HAP-1 (cell line): ENCODE results near the gene TCERG1L.
"Not testable (repeated sequence)": the region's sequence is repeated elsewhere in the genome, so short reads cannot be mapped to it uniquely, and the experiment has no call there.

Experiments
- DNase-seq, 2 experiments: peaks; one replicate each; pipeline ENCODE4 v3.0.0-alpha.2; 2016 to 2020; ENCODE audit warnings: low spot score in 2 of 2
- H3K27me3 ChIP-seq: fragments of 250-450 bp; sonication (Bioruptor Pico); 2 replicates; pipeline ENCODE4 v1.5.1; 2020; ENCODE audit warnings: low read depth, mild to moderate bottlenecking, moderate library complexity
- H3K36me3 ChIP-seq: fragments of 250-450 bp; sonication (Bioruptor Pico); replicated peaks from 2 replicates; pipeline ENCODE4 v1.5.1; 2020; ENCODE audit warnings: mild to moderate bottlenecking
- H3K4me1 ChIP-seq: fragments of 250-450 bp; sonication (Bioruptor Pico); 2 replicates; pipeline ENCODE4 v1.5.1; 2020; ENCODE audit warnings: mild to moderate bottlenecking
- H3K4me3 ChIP-seq: fragments of 250-450 bp; sonication (Bioruptor Pico); 2 replicates; pipeline ENCODE4 v1.5.1; 2020; ENCODE audit warnings: mild to moderate bottlenecking, moderate library complexity
- H3K9me3 ChIP-seq: fragments of 250-450 bp; sonication (Bioruptor Pico); 2 replicates; pipeline ENCODE4 v1.5.1; 2020; ENCODE audit warnings: mild to moderate bottlenecking, moderate library complexity
- in situ Hi-C: fragments of 300-500 bp; cut with MboI; formaldehyde crosslinking; loops from 3 replicates; pipeline ENCODE4 v1.14.3; 2020; ENCODE audit warnings: low sequenced_read_pairs, inconsistent platforms, mixed read lengths

TCERG1L gene

GRCh38 chr10:131110241-131110783 lies 201.2 kb downstream of the TCERG1L start:
- in situ Hi-C loops, result no loop called here
- H3K9me3 ChIP-seq, result no peaks in the 10 kb centered on the region
- H3K36me3 ChIP-seq, result no peaks in the 10 kb centered on the region
- no peaks in the 10 kb centered on the region for H3K4me1 ChIP-seq
- no peak overlapping the region for H3K4me3 ChIP-seq
- no peak for DNase-seq
- H3K27me3 ChIP-seq, result no peaks in the 10 kb centered on the region

GRCh38 chr10:131109726-131110125 lies 201.8 kb downstream of the TCERG1L start:
- Histone ChIP-seq H3K4me3 (no peak overlapping the region), H3K36me3 (no peaks in the 10 kb centered on the region), H3K9me3 (no peaks in the 10 kb centered on the region), H3K4me1 (no peaks in the 10 kb centered on the region), H3K27me3 (no peaks in the 10 kb centered on the region)
- in situ Hi-C loops, result no loop called here
- no peak for DNase-seq

- Histone ChIP-seq H3K4me3 (no peak overlapping the region), H3K36me3 (no peaks in the 10 kb centered on the region), H3K27me3 (no peaks in the 10 kb centered on the region), H3K4me1 (no peaks in the 10 kb centered on the region), H3K9me3 (no peaks in the 10 kb centered on the region)
- in situ Hi-C loops, result no loop called here
- DNase-seq, result no peak
These were observed 202.2 kb downstream of the TCERG1L start for GRCh38 chr10:131109291-131109690.

- in situ Hi-C loops, result no loop called here
- Histone ChIP-seq H3K4me3 (no peak overlapping the region), H3K27me3 (no peaks in the 10 kb centered on the region), H3K4me1 (no peaks in the 10 kb centered on the region), H3K36me3 (no peaks in the 10 kb centered on the region), H3K9me3 (no peaks in the 10 kb centered on the region)
- DNase-seq, result no peak
These were observed 203.6 kb downstream of the TCERG1L start for GRCh38 chr10:131107970-131108369.

GRCh38 chr10:131102676-131103075 lies 208.8 kb downstream of the TCERG1L start:
- Histone ChIP-seq H3K27me3 (no peaks in the 10 kb centered on the region), H3K4me3 (no peak overlapping the region), H3K9me3 (no peaks in the 10 kb centered on the region), H3K4me1 (no peaks in the 10 kb centered on the region), H3K36me3 (no peaks in the 10 kb centered on the region)
- DNase-seq, result no peak
- in situ Hi-C loops, result no loop called here

GRCh38 chr10:131102147-131102546 lies 209.4 kb downstream of the TCERG1L start:
- Histone ChIP-seq H3K36me3 (no peaks in the 10 kb centered on the region), H3K4me3 (no peak overlapping the region), H3K27me3 (no peaks in the 10 kb centered on the region), H3K9me3 (no peaks in the 10 kb centered on the region), H3K4me1 (no peaks in the 10 kb centered on the region)
- in situ Hi-C loops, result no loop called here
- no peak for DNase-seq

- H3K36me3 ChIP-seq, DNase-seq, H3K9me3 ChIP-seq, in situ Hi-C loops, H3K27me3 ChIP-seq, H3K4me3 ChIP-seq, H3K4me1 ChIP-seq: not testable (repeated sequence)
These were observed 210.8 kb downstream of the TCERG1L start for GRCh38 chr10:131100418-131101410.

GRCh38 chr10:131099028-131099726 lies 212.3 kb downstream of the TCERG1L start:
- Histone ChIP-seq H3K4me3 (no peak overlapping the region), H3K4me1 (no peaks in the 10 kb centered on the region), H3K36me3 (no peaks in the 10 kb centered on the region), H3K9me3 (no peaks in the 10 kb centered on the region), H3K27me3 (no peaks in the 10 kb centered on the region)
- no peak for DNase-seq
- in situ Hi-C loops, result no loop called here

- DNase-seq, result no peak
- no peaks in the 10 kb centered on the region for H3K27me3 ChIP-seq
- no peaks in the 10 kb centered on the region for H3K36me3 ChIP-seq
- no peak overlapping the region for H3K4me3 ChIP-seq
- no peaks in the 10 kb centered on the region for H3K9me3 ChIP-seq
- in situ Hi-C loops, result no loop called here
- H3K4me1 ChIP-seq, result no peaks in the 10 kb centered on the region
These were observed 213.0 kb downstream of the TCERG1L start for GRCh38 chr10:131098416-131098952.

GRCh38 chr10:131096031-131096430 lies 215.5 kb downstream of the TCERG1L start:
- no peaks in the 10 kb centered on the region for H3K4me1 ChIP-seq
- no peak overlapping the region for H3K4me3 ChIP-seq
- in situ Hi-C loops, result no loop called here
- H3K27me3 ChIP-seq, result no peaks in the 10 kb centered on the region
- no peaks in the 10 kb centered on the region for H3K9me3 ChIP-seq
- no peaks in the 10 kb centered on the region for H3K36me3 ChIP-seq
- no peak for DNase-seq

GRCh38 chr10:131095313-131095580 lies 216.3 kb downstream of the TCERG1L start:
- no peaks in the 10 kb centered on the region for H3K9me3 ChIP-seq
- in situ Hi-C loops, result no loop called here
- no peaks in the 10 kb centered on the region for H3K36me3 ChIP-seq
- no peak for DNase-seq
- no peaks in the 10 kb centered on the region for H3K27me3 ChIP-seq
- no peak overlapping the region for H3K4me3 ChIP-seq
- no peaks in the 10 kb centered on the region for H3K4me1 ChIP-seq

GRCh38 chr10:131094527-131095312 lies 216.8 kb downstream of the TCERG1L start:
- DNase-seq, result no peak
- Histone ChIP-seq H3K4me1 (no peaks in the 10 kb centered on the region), H3K27me3 (no peaks in the 10 kb centered on the region), H3K36me3 (no peaks in the 10 kb centered on the region), H3K9me3 (no peaks in the 10 kb centered on the region), H3K4me3 (no peak overlapping the region)
- in situ Hi-C loops, result no loop called here

- DNase-seq, result no peak
- H3K4me3 ChIP-seq, result no peak overlapping the region
- H3K9me3 ChIP-seq, result no peaks in the 10 kb centered on the region
- in situ Hi-C loops, result no loop called here
- H3K27me3 ChIP-seq, result no peaks in the 10 kb centered on the region
- H3K36me3 ChIP-seq, result no peaks in the 10 kb centered on the region
- no peaks in the 10 kb centered on the region for H3K4me1 ChIP-seq
These were observed 217.6 kb downstream of the TCERG1L start for GRCh38 chr10:131093795-131094366.
